Liver (tissue), 9 donors: Measurements from ENCODE around the gene PDE2A. TPM values are rescaled to one million over a fixed set of nuclear protein-coding genes. Genes with fewer than 3 reads are reported as not detected.
A peak's percentile ranks its signal among the peaks of the same experiment; 100 is the strongest.

Source experiments
- DNase-seq: peaks from one replicate; pipeline ENCODE4 v3.0.0-alpha.2; 2017; ENCODE audit warnings: low spot score
- H3K27ac ChIP-seq, 2 donors: one replicate each; pipeline ENCODE4 v1.7.0; 2013; ENCODE audit warnings: inconsistent platforms in 2 of 2, low read length in 2 of 2, control low read depth in 1 of 2, low read depth in 1 of 2, mild to moderate bottlenecking in 1 of 2
- H3K27me3 ChIP-seq, 4 donors: one replicate each; pipeline versions ENCODE4 v1.6.1 to v1.7.0; 2013; ENCODE audit warnings: low read length in 3 of 4, inconsistent platforms in 1 of 4, mild to moderate bottlenecking in 1 of 4, moderate library complexity in 1 of 4; ENCODE audit not compliant: control insufficient read depth in 4 of 4, insufficient read depth in 4 of 4
- H3K36me3 ChIP-seq, 4 donors: one replicate each; pipeline versions ENCODE4 v1.6.1 to v1.7.0; 2013; ENCODE audit warnings: low read length in 3 of 4, mild to moderate bottlenecking in 3 of 4, low read depth in 1 of 4, moderate library complexity in 1 of 4; ENCODE audit not compliant: control insufficient read depth in 4 of 4, insufficient read depth in 3 of 4
- H3K4me1 ChIP-seq, 4 donors: one replicate each; pipeline versions ENCODE4 v1.6.1 to v1.7.0; 2013; ENCODE audit warnings: low read length in 3 of 4, mild to moderate bottlenecking in 3 of 4, moderate library complexity in 1 of 4; ENCODE audit not compliant: control insufficient read depth in 4 of 4, insufficient read depth in 4 of 4
- H3K4me3 ChIP-seq, 3 donors: one replicate each; pipeline versions ENCODE4 v1.6.1 to v1.7.0; 2013; ENCODE audit warnings: low read length in 3 of 3, control low read depth in 1 of 3, low read depth in 1 of 3, mild to moderate bottlenecking in 1 of 3
- H3K9ac ChIP-seq, 2 donors: one replicate each; pipeline ENCODE4 v1.7.0; 2013; ENCODE audit warnings: low read length in 2 of 2, mild to moderate bottlenecking in 2 of 2, moderate library complexity in 2 of 2, control low read depth in 1 of 2, low read depth in 1 of 2
- H3K9me3 ChIP-seq, 4 donors: one replicate each; pipeline versions ENCODE4 v1.6.1 to v1.7.0; 2013; ENCODE audit warnings: low read length in 3 of 4; ENCODE audit not compliant: control insufficient read depth in 4 of 4
- ATF3 ChIP-seq: IDR thresholded peaks from 2 replicates; pipeline ENCODE4 v1.6.1; 2016; ENCODE audit warnings: antibody characterized with exemption
- CTCF ChIP-seq: fragments of 150-350 bp; IDR thresholded peaks from 2 replicates; pipeline ENCODE4 v1.5.1; 2017; ENCODE audit warnings: improper control_type of control experiment, low read depth, low read length; ENCODE audit not compliant: missing input control
- EGR1 ChIP-seq, 2 donors: IDR thresholded peaks; 2 replicates each; pipeline ENCODE4 v1.6.1; 2016 to 2018; ENCODE audit warnings: antibody characterized with exemption in 2 of 2, low read depth in 2 of 2
- FOXA1 ChIP-seq: IDR thresholded peaks from 2 replicates; pipeline ENCODE4 v1.6.1; 2016; ENCODE audit warnings: antibody characterized with exemption
- FOXA2 ChIP-seq: IDR thresholded peaks from 2 replicates; pipeline ENCODE4 v1.6.1; 2016; ENCODE audit warnings: antibody characterized with exemption
- GABPA ChIP-seq, 2 donors: IDR thresholded peaks in 1 of 2; conservative IDR thresholded peaks in 1 of 2; 2 replicates each; pipeline ENCODE4 v1.6.1; 2016; ENCODE audit warnings: antibody characterized with exemption in 2 of 2, mild to moderate bottlenecking in 1 of 2, moderate library complexity in 1 of 2
- HNF4A ChIP-seq, 2 donors: conservative IDR thresholded peaks; 2 replicates each; pipeline ENCODE4 v1.6.1; 2016; ENCODE audit warnings: antibody characterized with exemption in 2 of 2, mild to moderate bottlenecking in 2 of 2
- JUND ChIP-seq, 2 donors: IDR thresholded peaks; 2 replicates each; pipeline ENCODE4 v1.6.1; 2016; ENCODE audit warnings: antibody characterized with exemption in 2 of 2
- MAX ChIP-seq: IDR thresholded peaks from 2 replicates; pipeline ENCODE4 v1.6.1; 2016; ENCODE audit warnings: antibody characterized with exemption
- NR2F2 ChIP-seq: IDR thresholded peaks from 2 replicates; pipeline ENCODE4 v1.6.1; 2016; ENCODE audit warnings: antibody characterized with exemption
- RAD21 ChIP-seq, 2 donors: IDR thresholded peaks; 2 replicates each; pipeline ENCODE4 v1.6.1; 2016; ENCODE audit warnings: antibody characterized with exemption in 2 of 2, mild to moderate bottlenecking in 2 of 2
- RXRA ChIP-seq, 2 donors: IDR thresholded peaks; 2 replicates each; pipeline ENCODE4 v1.6.1; 2017 to 2018; ENCODE audit warnings: antibody characterized with exemption in 2 of 2, mild to moderate bottlenecking in 1 of 2
- SP1 ChIP-seq: IDR thresholded peaks from 2 replicates; pipeline ENCODE4 v1.6.1; 2018; ENCODE audit warnings: antibody characterized with exemption, mild to moderate bottlenecking
- TAF1 ChIP-seq: conservative IDR thresholded peaks from 2 replicates; pipeline ENCODE4 v1.6.1; 2016; ENCODE audit warnings: antibody characterized with exemption, mild to moderate bottlenecking
- YY1 ChIP-seq: IDR thresholded peaks from 2 replicates; pipeline ENCODE4 v1.6.1; 2016; ENCODE audit warnings: antibody characterized with exemption, mild to moderate bottlenecking
- ZBTB33 ChIP-seq: IDR thresholded peaks from 2 replicates; pipeline ENCODE4 v1.6.1; 2016; ENCODE audit warnings: antibody characterized with exemption
- WGBS: extraction: QIAGEN DNeasy Blood & Tissue Kit; methylation state at CpG from one replicate; pipeline ENCODE4 v1.1.7; 2013; 5-methylcytosine and 5-hydroxymethylcytosine counted together
- polyA plus RNA-seq, 2 donors: library from polyadenylated mRNA; stranded (reverse) in 1 of 2; unstranded in 1 of 2; fragments of 200-250 nt in 1 of 2; fragments of >200 nt in 1 of 2; fragmentation: Nextera tagmentation in 1 of 2; extraction: Ambion mirVana in 1 of 2; gene quantifications; one replicate each; pipeline versions ENCODE4 v1.2.1 to v1.2.3, GENCODE V29; 2013 to 2015
- total RNA-seq, 2 donors: library from RNA; depleted of rRNA; stranded (reverse); fragments of >200 nt; gene quantifications; one replicate each; pipeline ENCODE4 v1.2.3, GENCODE V29; 2014
- donor health status: healthy.
- donor health status: healthy.
- donor health status: healthy.
- donor health status: healthy.
- donor health status: healthy.

Gene PDE2A
- total and polyA plus RNA-seq, 4 donors = 4.3 to 32.8 (median 12.9) TPM

- Histone ChIP-seq H3K27ac (peak overlapping the region; percentile 93 to 98), H3K27me3 (no peaks in the 10 kb centered on the region), H3K4me1 (peaks cover 13 to 56% (median 47%) of the 10 kb centered on the region in 4 donors), H3K4me3 (peak overlapping the region; percentile 71 to 81 (median 80)), H3K9me3 (no peaks in the 10 kb centered on the region), H3K36me3 (peaks cover 2 to 8% (median 6%) of the 10 kb centered on the region in 4 donors), H3K9ac (peak overlapping the region; percentile 43 to 70)
- 36% methylated on average over 4 of the region's 4 CpGs for WGBS
- no peak for DNase-seq
- TF ChIP-seq YY1 (no peak), NR2F2 (no peak), RXRA (IDR thresholded peaks at IDR 0.05) (no peak), FOXA1 (no peak), GABPA (IDR thresholded peaks at IDR 0.05 in 1 of 2, conservative IDR thresholded peaks at IDR 0.05 in 1 of 2) (no peak), HNF4A (conservative IDR thresholded peaks at IDR 0.05) (no peak)
Observed at GRCh38 chr11:72720784-72721183, 46.6 kb upstream of the PDE2A start.

GRCh38 chr11:72720047-72720446 is 45.8 kb upstream of the PDE2A start:
- peaks cover 15 to 55% (median 47%) of the 10 kb centered on the region in 4 donors for H3K4me1 ChIP-seq
- H3K9me3 ChIP-seq = no peaks in the 10 kb centered on the region
- 62% methylated on average over 3 of the region's 3 CpGs for WGBS
- H3K27ac ChIP-seq = peak overlapping the region; percentile 93 to 98
- TF ChIP-seq EGR1 (IDR thresholded peaks at IDR 0.05; ENCODE audit: low read depth in 2 of 2) = no peak
- TF ChIP-seq CTCF = no peak
- no peak for TF ChIP-seq ZBTB33
- no peak for TF ChIP-seq HNF4A (conservative IDR thresholded peaks at IDR 0.05)
- TF ChIP-seq FOXA1 = no peak
- TF ChIP-seq RAD21 (IDR thresholded peaks at IDR 0.05) = no peak
- TF ChIP-seq RXRA (IDR thresholded peaks at IDR 0.05) = no peak
- TF ChIP-seq MAX = no peak
- no peak for TF ChIP-seq FOXA2
- no peak for TF ChIP-seq TAF1
- TF ChIP-seq JUND (IDR thresholded peaks at IDR 0.05) = no peak
- TF ChIP-seq ATF3 = no peak
- no peak for TF ChIP-seq SP1
- TF ChIP-seq YY1 = no peak
- no peaks in the 10 kb centered on the region for H3K27me3 ChIP-seq
- no peak for DNase-seq
- H3K36me3 ChIP-seq = peaks cover 2 to 8% (median 7%) of the 10 kb centered on the region in 4 donors
- H3K4me3 ChIP-seq = peak overlapping the region in 2 of 3 donors; percentile 71 to 81
- peak overlapping the region; percentile 17 to 70 for H3K9ac ChIP-seq
